Transverse colon (tissue), 4 donors: ENCODE data around the gene OR2H1.

Source experiments
- CTCF ChIP-seq, 5 experiments: fragments of 200-600 bp in 3 of 5; fragments of 450-650 bp in 2 of 5; sonication (generic) in 3 of 5; IDR thresholded peaks; 1 replicate in 2 of 5; 2 replicates in 3 of 5; pipeline ENCODE4 v1.5.1; 2016 to 2017; ENCODE audit warnings: antibody characterized with exemption in 5 of 5, inconsistent platforms in 3 of 5, mild to moderate bottlenecking in 2 of 5, moderate library complexity in 1 of 5
- EP300 ChIP-seq: sonication (generic); formaldehyde crosslinking; IDR thresholded peaks from one replicate; pipeline ENCODE4 v1.6.1; 2017; ENCODE audit warnings: antibody characterized with exemption, low read depth
- POLR2A ChIP-seq: fragments of 450-650 bp; IDR thresholded peaks from one replicate; pipeline ENCODE4 v1.6.1; 2016; ENCODE audit warnings: antibody characterized with exemption, mild to moderate bottlenecking, moderate library complexity
- POLR2AphosphoS5 ChIP-seq, 3 donors: sonication (generic); formaldehyde crosslinking; IDR thresholded peaks; one replicate each; pipeline ENCODE4 v1.6.1; 2016; ENCODE audit warnings: antibody characterized with exemption in 3 of 3

GRCh38 chr6:29496961-29497360 lies 40.0 kb downstream of the OR2H1 start:
- TF ChIP-seq EP300 (no peak), CTCF (IDR thresholded peaks at IDR 0.05) (no peak), POLR2AphosphoS5 (IDR thresholded peaks at IDR 0.05) (no peak), POLR2A (no peak)
